HPDE6-E6E7 (cell line): ENCODE results near the gene FBXL15.
A peak's percentile ranks its signal among the peaks of the same experiment; 100 is the strongest.

Experiments
- DNase-seq: peaks from one replicate; pipeline ENCODE4 v3.0.0; 2011; ENCODE audit warnings: missing footprints; ENCODE audit errors: extremely low spot score

FBXL15 gene

DNA sequence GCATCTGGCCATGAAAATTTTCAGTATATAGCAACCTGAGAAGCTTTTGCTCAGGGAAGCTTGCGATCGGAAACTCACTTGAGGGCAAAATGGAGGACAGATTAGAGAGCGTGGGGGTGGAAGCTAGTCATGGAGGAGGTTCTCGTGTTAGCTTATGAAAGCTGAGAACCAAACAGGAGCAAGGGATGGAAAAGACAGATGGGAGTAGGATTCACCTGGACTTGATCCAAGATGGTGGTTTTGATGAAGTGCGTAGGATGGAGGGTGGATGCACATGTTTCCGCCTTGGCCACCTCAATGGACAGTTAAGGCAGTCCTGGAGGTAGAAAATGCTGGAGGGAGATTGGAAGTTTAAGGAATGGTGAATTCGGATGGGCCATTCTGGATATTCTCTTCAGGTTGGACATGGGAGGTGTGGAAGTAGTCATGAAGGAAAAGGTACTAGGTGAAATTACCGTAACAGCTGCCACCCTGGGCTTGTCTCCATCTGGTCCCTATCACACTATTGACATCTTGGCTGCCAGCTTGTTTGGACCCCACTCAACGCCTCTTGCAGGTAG lies 37.0 kb downstream of the FBXL15 start:
- no peak for DNase-seq

- DNase-seq: no peak
Observed at GRCh38 chr10:102458656-102459055, 38.0 kb downstream of the FBXL15 start.

DNA sequence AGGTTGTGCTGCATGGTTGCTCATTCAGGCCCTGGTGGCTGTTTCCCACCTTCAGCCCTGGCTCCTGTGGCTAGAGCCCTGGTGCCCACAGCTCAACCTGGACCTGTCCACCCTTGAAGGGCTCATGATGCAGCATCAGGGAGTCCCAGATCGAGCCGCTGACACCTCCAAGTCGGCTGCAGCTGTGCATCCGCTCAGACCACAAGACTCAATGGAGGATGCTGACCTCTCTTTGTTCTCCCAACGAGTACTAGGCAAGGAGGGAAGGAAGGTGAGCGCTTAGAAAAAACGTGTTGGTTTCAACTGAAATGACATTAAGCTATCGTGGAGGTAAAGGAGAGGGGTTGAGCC lies 40.2 kb downstream of the FBXL15 start:
- no peak for DNase-seq

- DNase-seq: peak; percentile 99
Observed at GRCh38 chr10:102461187-102462054, 40.8 kb downstream of the FBXL15 start.

DNA sequence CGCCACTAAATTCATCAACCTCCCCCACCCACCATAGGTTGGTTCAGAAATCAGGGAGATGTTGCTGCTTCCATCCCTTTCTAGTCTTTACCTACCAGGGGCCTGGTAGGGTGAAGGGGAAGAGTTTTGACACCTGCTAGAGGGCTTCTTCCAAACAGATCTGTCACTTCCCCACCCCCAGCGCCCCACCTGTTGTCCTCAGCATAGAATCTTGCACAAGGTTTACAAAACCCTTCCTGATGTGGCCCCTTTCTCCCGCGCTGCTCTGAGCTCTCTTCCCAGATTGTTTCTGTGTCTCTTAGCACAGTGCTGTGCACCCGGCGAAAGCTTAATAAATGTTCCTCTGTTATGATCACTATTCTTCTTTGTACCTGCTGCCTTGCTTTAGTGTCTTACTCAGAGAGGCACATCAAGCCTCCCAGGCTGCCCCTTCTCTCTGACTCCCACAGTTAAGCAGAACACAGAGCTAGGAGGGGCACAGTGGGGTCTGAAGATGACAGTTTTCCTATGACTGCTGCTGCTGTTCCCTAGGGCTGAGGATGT lies 41.9 kb downstream of the FBXL15 start:
- DNase-seq: no peak

GRCh38 chr10:102463983-102464382 lies 43.3 kb downstream of the FBXL15 start:
- DNase-seq: no peak

- no peak for DNase-seq
Observed at GRCh38 chr10:102465466-102465865, 44.8 kb downstream of the FBXL15 start.

GRCh38 chr10:102467318-102467717 lies 46.7 kb downstream of the FBXL15 start:
- DNase-seq: no peak

GRCh38 chr10:102467971-102468438 lies 47.4 kb downstream of the FBXL15 start:
- no peak for DNase-seq

DNA sequence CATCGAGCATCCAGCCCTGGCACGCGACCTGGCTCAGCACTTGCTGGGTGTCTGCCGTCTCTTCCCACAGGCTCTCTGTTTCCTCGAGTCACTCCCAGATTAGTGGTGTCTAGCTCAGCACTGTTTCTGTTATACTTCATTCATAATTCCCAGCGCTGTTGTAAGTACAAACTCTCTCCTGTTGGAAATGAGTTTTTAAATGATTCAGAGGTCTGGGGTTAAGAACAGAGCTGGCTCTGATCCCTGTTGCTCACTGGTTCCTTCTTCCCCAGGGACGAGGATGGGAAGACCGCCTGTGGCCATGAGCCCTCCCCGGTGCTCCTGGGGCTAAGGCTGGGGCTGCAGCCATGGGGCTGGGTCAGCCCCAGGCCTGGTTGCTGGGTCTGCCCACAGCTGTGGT lies 48.0 kb downstream of the FBXL15 start:
- DNase-seq: no peak

DNA sequence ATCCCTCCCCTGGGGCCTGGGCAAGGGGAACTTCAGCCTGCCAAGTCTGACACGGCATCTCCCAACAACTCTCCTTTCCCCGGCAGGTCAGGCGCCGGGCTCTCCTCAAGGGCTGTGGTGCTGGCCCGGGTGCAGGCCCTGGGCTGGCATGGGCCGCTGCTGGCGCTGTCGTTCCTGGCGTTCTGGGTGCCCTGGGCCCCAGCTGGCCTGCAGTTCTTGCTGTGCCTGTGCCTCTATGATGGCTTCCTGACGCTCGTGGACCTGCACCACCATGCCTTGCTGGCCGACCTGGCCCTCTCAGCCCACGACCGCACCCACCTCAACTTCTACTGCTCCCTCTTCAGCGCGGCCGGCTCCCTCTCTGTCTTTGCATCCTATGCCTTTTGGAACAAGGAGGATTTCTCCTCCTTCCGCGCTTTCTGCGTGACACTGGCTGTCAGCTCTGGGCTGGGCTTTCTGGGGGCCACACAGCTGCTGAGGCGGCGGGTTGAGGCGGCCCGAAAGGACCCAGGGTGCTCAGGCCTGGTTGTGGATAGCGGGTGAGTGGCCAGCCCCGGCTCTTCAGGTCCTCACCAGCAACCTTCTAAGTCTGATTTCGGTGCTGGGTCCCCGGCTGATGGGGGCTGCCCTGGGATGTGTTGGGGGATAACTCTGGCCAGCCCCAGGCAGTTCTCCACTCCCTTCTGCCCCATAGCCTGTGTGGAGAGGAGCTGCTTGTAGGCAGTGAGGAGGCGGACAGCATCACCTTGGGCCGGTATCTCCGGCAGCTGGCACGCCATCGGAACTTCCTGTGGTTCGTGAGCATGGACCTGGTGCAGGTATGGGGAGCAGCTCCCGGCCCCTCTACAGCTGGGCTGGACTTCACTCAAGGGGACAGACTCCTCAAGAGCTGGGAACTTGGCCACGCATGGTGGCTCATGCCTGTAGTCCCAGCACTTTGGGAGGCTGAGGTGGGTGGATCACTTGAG lies 50.2 kb downstream of the FBXL15 start:
- DNase-seq: no peak
